Measurements from ENCODE around the gene NEUROD2. TPM values are rescaled to one million over a fixed set of nuclear protein-coding genes. Genes with fewer than 3 reads are reported as not detected.

The NEUROD2 gene
- total RNA-seq, 1 donor from 2014 or later, result not detected

DNA sequence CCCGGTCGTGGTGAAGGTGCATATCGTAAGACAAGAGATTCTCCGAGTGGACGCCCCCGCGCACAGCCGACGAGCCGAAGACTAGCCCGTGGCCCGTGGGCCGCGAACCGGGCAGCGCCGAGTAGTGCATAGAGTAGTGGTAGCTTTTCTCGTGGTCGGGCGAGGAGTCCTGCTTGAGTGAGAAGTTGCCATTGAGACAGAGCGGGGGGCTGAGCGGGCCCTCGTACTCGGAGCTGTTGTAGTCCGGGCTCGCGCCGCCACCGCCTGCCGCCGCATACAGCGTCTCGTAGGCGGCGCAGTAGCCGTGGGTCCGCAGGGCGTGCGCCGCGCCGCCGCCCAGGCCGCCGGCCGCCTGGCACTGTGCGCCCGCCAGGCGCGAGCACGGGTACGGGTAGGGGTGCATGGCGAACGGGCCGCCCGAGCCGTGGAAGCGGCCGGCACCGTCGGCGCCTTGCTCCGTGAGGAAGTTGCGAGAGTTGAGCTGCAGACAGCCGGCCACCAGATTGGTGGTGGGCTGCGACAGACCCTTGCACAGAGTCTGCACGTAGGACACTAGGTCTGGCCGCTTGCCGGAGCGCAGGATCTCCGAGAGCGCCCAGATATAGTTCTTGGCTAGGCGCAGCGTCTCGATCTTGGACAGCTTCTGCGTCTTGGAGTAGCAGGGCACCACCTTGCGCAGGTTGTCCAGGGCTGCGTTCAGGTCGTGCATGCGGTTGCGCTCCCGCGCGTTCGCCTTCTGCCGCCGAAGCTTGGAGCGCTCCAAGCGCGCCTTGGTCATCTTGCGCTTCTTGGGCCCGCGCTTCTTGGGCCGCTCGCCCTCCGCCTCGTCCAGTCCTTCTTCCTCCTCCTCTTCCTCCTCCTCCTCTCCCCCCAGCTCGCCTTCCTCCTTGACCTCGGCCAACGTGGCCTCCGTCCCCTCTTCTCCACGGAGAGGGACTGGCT is 2.0 kb downstream of the NEUROD2 start:
- Histone ChIP-seq H4K20me1 (ENCODE audit: insufficient read depth, low read length) (peaks cover 7% of the 10 kb centered on the region), H3K9me3 (ENCODE audit: insufficient read depth, low read depth, low read length) (no peaks in the 10 kb centered on the region), H3K79me2 (ENCODE audit: insufficient read depth, low read length) (no peaks in the 10 kb centered on the region), H3K9ac (ENCODE audit: low read length) (no peak overlapping the region), H3K27me3 (ENCODE audit: insufficient read depth, low read length) (peaks cover 88% of the 10 kb centered on the region), H3K4me1 (ENCODE audit: insufficient read depth, low read length) (no peaks in the 10 kb centered on the region), H3K36me3 (ENCODE audit: insufficient read depth, low read length) (no peaks in the 10 kb centered on the region), H3K4me2 (ENCODE audit: low read length) (no peak overlapping the region), H2AFZ (ENCODE audit: low read depth, low read length) (no peak overlapping the region), H3K4me3 (ENCODE audit: insufficient read depth, low read depth, low read length) (no peak overlapping the region), H3K27ac (ENCODE audit: low read depth, low read length) (no peak overlapping the region)
- no peaks in the 10 kb centered on the region for H3K4me1 Mint-ChIP-seq (ENCODE audit: low read depth, unreplicated experiment)
- FAIRE-seq (no peak), DNase-seq (ENCODE audit: low read depth) (no peak)
- no peak overlapping the region for H3K27ac Mint-ChIP-seq (ENCODE audit: unreplicated experiment)
- TF ChIP-seq EZH2 (IDR thresholded peaks at IDR 0.05; ENCODE audit: insufficient read depth, low read length) (peak; percentile 97), CTCF (IDR thresholded peaks at IDR 0.05; ENCODE audit: insufficient read depth, low read depth, low read length) (no peak)
- H3K4me3 Mint-ChIP-seq (ENCODE audit: unreplicated experiment), result no peak overlapping the region
- peaks cover 3% of the 10 kb centered on the region for H3K36me3 Mint-ChIP-seq (ENCODE audit: low read depth, unreplicated experiment)
- H3K27me3 Mint-ChIP-seq (ENCODE audit: low read depth, unreplicated experiment), result peaks cover 72% of the 10 kb centered on the region
- no peaks in the 10 kb centered on the region for H3K9me3 Mint-ChIP-seq (ENCODE audit: unreplicated experiment)

DNA sequence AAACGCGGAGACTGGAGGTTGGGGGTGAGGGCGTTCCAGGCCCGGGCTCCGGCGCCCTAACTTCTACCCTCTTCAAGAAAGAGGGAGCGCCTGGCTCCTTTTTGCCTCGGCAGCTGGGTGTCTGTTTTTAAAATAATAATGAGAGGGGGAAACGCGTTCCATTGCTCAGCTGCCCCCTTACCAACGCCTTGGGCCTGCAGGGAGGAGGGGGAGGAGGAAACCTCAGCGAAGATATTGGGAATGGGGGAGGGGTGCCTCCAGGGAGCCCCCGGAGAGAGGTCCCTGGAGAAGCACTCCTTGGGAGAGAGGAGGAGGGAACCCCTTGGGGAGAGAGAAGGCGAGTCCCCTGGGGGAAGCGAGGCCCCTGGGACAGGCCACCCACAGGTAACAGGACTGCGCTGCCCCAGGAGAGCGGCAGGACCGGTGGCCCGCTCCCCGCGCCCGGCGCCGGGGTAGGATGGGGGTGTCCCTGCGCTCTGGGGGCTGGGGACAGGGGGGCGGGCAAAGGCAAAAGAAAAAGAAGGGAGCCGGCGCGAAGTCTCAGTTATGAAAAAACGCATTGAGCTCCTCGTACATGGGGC is 2.7 kb downstream of the NEUROD2 start:
- no peaks in the 10 kb centered on the region for H3K36me3 ChIP-seq (ENCODE audit: insufficient read depth, low read length)
- H3K36me3 Mint-ChIP-seq (ENCODE audit: low read depth, unreplicated experiment), result peaks cover 3% of the 10 kb centered on the region
- DNase-seq (ENCODE audit: low read depth) (no peak), FAIRE-seq (no peak)
- H3K27ac ChIP-seq (ENCODE audit: low read depth, low read length), result no peak overlapping the region
- peaks cover 14% of the 10 kb centered on the region for H4K20me1 ChIP-seq (ENCODE audit: insufficient read depth, low read length)
- no peak overlapping the region for H3K4me2 ChIP-seq (ENCODE audit: low read length)
- H3K79me2 ChIP-seq (ENCODE audit: insufficient read depth, low read length), result no peaks in the 10 kb centered on the region
- H3K4me3 ChIP-seq (ENCODE audit: insufficient read depth, low read depth, low read length), result no peak overlapping the region
- TF ChIP-seq CTCF (IDR thresholded peaks at IDR 0.05; ENCODE audit: insufficient read depth, low read depth, low read length), result no peak
- no peak for TF ChIP-seq EZH2 (IDR thresholded peaks at IDR 0.05; ENCODE audit: insufficient read depth, low read length)
- H3K27me3 Mint-ChIP-seq (ENCODE audit: low read depth, unreplicated experiment), result peaks cover 75% of the 10 kb centered on the region
- no peak overlapping the region for H2AFZ ChIP-seq (ENCODE audit: low read depth, low read length)
- H3K4me1 Mint-ChIP-seq (ENCODE audit: low read depth, unreplicated experiment), result no peaks in the 10 kb centered on the region
- no peak overlapping the region for H3K9ac ChIP-seq (ENCODE audit: low read length)
- no peaks in the 10 kb centered on the region for H3K9me3 ChIP-seq (ENCODE audit: insufficient read depth, low read depth, low read length)
- no peaks in the 10 kb centered on the region for H3K4me1 ChIP-seq (ENCODE audit: insufficient read depth, low read length)
- H3K27ac Mint-ChIP-seq (ENCODE audit: unreplicated experiment), result no peak overlapping the region
- no peak overlapping the region for H3K4me3 Mint-ChIP-seq (ENCODE audit: unreplicated experiment)
- peaks cover 91% of the 10 kb centered on the region for H3K27me3 ChIP-seq (ENCODE audit: insufficient read depth, low read length)
- no peaks in the 10 kb centered on the region for H3K9me3 Mint-ChIP-seq (ENCODE audit: unreplicated experiment)

Data from astrocyte (in vitro differentiated cells and primary cell).